IPS-18c (cell line): ENCODE data around the gene GCAT.
"Not testable (repeated sequence)": the region's sequence is repeated elsewhere in the genome, so short reads cannot be mapped to it uniquely, and the experiment has no call there.

Source experiments
- H3K4me3 ChIP-seq: 2 replicates; pipeline ENCODE4 v1.7.0; 2013; ENCODE audit warnings: low read depth, mild to moderate bottlenecking, low read length, moderate library complexity; ENCODE audit not compliant: insufficient read depth
- H3K9me3 ChIP-seq: one replicate; pipeline ENCODE4 v1.6.1; 2013; ENCODE audit warnings: mild to moderate bottlenecking, low read length, moderate library complexity; ENCODE audit not compliant: control insufficient read depth, insufficient read depth

GCAT gene

DNA sequence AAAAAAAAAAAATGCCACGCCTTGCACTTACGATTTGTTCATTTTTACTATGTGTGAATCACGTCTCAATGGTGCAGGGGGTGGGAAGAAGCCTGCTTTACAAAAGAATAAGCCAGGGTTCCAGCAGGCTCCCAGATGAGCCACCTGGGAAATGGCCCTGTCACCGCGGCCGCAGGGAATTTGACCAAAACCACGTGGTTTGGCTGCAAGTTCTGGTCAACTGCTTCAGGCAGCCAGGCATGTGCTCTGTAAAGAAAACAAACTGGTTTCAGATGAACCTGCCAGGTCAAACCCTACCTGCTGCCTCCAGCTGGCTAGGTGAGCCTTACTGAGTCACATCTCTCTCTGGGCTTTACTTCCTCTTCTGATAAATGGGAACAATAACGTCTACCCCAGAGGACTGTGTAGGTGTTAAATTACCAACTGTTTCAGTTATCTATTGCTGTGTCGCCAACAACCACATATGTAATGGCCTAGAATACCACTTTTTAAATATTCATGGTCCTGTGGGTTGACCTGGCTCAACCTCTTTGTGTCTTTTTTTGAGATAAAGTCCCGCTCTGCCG lies 30.5 kb upstream of the GCAT start:
- peaks cover 4% of the 10 kb centered on the region for H3K9me3 ChIP-seq
- no peak overlapping the region for H3K4me3 ChIP-seq

DNA sequence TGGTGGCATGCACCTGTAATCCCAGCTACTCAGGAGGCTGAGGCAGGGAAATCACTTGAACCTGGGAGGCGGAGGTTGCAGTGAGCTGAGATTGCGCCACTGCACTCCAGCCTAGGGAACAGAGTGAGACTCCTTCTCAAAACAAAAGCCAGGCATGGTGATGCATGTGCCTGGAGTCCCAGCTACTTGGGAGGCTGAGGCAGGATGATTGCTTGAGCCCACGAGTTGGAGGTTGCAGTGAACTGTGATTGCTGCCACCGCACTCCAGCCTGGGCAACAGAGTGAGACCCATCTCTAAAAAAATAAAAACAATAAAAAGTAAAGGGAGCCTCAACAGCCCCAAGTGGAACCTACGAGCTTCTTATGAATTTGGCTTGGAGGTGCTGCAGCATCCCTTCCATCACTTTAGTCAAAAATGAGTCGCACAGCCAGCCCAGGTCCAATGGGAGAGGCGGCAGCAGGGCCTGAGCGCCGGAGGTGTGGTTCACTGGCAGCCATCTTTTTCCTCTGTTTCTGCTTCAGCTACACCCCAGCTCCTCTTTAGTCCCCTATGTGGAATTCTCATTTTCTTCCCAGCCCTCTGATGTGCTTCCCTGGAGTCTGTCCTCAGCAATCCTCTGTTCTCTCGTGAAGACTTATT lies 29.2 kb upstream of the GCAT start:
- H3K4me3 ChIP-seq: no peak overlapping the region
- peaks cover 4% of the 10 kb centered on the region for H3K9me3 ChIP-seq

DNA sequence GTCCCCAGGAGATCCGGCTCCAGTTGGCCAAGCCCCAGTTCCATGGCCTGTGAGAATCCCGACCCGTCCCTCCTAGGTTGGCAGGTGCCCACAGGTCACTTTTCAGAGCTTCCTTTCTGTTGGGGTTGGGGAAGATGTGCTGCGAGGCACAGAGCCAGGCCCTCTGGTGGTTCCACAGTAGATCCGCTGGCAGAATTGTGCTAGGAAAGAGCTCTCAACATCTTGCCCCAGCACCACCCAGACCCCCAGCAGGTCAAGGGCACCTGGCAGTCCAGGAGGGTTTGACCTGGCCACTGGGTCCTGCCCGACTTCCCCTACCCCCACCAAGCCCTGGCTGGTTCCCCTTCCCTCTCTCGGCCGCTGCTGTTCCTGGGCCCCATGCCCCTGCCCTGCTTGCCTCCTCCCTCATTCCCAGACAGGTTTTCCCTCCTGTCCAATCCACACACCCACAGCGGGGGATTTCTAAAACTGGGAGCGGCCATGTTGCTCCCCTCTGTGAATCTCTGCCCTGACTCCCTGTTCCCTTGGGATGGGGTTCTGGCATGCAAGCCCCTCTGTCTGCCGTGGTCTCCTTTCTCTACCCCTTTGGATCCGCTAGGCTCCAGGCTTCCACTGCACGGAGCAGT lies 26.2 kb upstream of the GCAT start:
- H3K9me3 ChIP-seq: peaks cover 4% of the 10 kb centered on the region
- no peak overlapping the region for H3K4me3 ChIP-seq

DNA sequence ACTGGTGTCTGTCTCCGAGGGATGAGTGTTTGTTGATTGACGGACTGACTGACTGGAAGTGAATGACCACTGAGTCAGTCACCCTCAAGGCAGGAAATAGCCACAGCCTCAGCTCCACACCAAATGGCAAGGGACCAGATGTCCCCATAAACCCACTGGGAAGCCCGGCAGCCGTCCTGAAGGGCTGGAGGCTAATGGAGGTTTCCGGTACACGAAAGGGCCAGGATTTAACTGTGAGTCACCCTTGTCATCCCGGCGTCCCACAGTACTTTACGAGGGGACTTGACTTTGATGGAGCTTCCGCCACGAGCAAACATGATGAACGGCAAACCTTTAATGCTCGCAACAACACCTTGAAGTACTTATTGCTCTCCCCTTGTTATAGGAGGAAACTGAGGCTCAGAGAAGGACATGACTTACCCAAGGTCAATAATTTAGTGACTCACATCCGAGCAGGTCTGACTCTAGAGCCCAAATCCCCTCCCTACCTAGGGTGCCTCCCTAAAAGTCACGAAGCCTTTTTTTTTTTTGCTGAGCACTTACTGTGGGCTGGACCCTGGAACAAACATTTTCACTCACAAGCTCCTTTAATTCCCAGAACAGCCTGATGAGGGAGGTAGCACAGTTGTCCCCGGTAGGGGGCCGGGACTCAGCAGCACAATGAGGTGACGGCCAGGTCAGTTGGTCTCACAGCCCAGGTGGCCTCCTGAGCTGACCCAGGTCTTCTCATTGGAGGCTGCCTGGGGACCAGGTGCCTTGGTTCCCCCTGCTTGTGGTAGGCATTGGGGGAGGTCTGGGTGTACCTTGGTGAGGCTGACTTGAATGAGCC lies 25.2 kb upstream of the GCAT start:
- H3K9me3 ChIP-seq: peaks cover 3% of the 10 kb centered on the region
- no peak overlapping the region for H3K4me3 ChIP-seq

DNA sequence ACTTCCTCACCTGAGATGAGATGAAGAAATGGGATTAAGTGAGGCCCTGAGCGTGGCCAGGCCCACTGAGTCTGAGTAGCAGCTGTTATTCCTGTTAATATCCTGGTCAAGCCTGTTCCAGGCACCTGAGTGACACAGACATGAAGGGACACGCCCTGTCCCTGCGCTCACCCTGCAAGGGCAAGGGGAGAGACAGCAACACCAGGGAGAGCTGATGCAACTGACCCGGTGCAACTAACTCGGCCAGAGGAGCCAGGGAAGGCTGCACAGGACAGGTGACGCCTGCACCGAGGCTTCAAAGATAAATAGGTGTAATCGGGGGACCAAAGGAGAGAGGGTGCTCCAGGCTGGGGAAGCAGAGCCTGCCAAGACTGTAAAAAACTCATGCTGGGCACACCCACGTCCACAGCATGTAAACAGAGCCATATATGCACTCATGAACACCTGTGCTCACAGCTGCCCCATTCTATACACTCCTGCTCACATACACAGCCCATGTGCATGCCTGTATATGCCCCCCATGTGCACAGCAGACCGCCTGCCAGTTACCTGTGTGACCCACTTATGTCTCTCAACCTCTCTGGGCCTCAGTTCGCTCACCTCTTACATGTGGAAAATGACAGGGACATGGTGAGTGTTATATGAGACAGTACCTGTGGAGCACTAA lies 22.8 kb upstream of the GCAT start:
- H3K9me3 ChIP-seq: no peaks in the 10 kb centered on the region
- H3K4me3 ChIP-seq: no peak overlapping the region

DNA sequence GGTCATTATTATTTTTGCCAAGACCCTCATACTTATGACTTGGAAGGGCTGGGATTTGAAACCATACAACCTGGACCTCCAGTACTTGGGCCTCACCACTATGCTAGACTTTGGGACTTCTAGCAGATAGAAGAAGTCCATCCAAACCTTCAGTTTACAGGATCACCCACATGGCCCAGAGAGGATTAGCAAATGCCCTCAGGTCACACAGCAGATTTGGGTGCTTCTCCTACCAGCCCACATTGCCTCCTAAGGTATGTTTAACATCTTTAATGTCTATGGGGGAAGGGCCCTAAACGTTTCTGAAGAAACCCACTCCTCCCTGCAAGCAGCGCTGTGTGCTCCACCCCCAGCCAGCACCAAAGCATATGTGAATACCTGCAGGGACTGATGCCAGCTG lies 17.5 kb upstream of the GCAT start:
- Histone ChIP-seq H3K4me3 (no peak overlapping the region; the same call in 1 of the 2 replicates), H3K9me3 (no peaks in the 10 kb centered on the region)

DNA sequence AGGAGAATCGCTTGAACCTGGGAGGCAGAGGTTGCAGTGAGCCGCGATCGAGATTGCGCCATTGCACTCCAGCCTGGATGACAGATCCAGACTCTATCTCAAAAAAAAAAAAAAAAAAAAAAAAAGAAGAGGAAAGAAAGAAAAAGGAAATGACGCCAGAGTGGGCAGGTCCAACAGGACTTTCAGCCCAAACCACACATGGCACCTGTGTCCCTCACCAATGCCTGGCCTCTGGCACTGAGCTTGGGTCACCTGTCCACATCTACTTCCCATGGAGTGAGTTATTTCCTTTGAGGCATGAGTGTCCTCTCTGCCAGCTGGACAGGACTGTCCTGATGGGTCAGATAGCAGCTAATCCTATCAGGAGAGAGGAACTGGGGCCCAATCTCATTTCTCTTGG lies 15.2 kb upstream of the GCAT start:
- H3K9me3 ChIP-seq: no peaks in the 10 kb centered on the region
- no peak overlapping the region for H3K4me3 ChIP-seq

DNA sequence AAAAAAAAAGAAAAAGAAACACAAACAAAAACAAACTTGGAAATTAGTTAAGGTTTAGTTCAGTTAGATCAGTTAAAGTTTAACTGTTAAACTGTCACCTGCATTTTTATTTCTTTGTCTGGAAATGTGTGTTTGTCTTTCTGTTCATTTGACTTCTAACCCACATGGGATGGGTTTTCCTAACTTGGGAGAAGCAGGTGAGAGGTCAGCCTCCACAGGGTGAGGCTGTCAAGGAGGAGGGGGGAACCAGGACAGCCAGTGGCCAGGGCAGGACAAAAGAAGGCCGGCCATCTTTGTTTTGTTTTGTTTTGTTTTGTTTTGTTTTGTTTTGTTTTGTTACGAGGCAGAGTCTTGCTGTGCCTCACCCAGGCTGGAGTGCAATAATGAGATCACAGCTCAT lies 13.4 kb upstream of the GCAT start:
- no peak overlapping the region for H3K4me3 ChIP-seq
- no peaks in the 10 kb centered on the region for H3K9me3 ChIP-seq

DNA sequence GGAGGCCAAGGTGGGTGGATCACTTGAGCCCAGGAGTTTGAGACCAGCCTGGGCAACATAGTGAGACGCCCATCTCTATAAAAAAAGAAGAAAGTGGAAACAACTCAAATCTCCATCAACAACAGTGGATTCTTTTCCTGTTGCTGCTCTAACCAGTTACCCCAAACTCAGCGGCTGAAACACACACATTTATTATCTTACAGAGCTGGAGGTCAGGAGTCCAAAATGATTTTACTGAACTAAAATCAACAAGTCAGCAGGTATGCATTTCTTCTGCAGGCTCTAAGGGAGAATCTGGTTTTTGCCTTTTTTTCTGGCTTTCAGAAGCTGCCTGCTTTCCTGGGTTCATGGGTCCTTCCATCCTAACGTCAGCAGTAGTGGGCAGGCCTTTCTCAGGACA lies 11.7 kb upstream of the GCAT start:
- H3K4me3 ChIP-seq: no peak overlapping the region
- H3K9me3 ChIP-seq: no peaks in the 10 kb centered on the region

DNA sequence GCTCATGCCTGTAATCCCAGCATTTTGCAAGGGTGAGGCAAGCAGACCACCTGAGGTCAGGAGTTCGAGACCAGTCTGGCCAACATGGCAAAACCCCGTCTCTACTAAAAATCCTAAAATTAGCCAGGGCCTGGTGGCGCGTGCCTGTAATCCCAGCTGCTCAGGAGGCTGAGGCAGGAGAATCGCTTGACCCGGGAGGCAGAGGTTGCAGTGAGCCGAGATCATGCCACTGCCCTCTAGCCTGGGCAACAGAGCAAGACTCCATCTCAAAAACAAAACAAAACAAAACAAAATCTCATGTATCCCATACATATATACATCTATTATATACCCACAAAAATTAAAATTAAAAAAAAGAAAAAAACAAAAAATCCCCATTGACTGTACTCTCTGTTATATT lies 10.5 kb upstream of the GCAT start:
- not testable (repeated sequence) for H3K9me3 ChIP-seq, H3K4me3 ChIP-seq

DNA sequence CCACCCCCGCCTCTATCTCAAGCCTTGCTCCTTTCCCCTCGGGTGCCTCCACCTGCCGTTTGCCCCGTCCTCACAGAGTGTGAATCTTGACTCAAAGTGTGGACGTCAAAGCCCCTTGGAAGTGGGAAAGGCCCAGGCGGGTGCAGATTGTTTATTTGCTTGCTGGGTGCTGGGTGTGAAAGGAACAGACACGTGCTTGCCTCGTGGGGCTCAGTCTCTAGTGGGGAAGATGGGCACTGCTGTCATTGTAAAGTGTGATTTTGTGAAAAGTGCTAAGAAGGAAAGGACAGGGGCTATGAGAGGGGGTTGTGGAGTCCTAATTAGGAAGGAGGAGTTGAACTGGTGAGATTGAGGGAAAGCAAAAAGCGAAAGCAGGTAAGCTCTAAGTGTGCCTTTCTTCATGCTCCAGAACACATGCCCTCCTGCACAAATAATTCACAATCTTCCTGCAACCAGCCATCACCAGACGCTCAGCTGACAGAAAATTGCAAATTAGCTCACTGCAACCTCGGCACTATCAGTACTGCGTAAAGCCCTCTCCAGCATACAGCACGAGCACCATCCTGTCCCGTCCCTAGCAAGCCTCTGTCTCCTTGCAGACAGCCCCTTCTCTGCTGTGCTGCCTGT lies 9.7 kb upstream of the GCAT start:
- no peaks in the 10 kb centered on the region for H3K9me3 ChIP-seq
- no peak overlapping the region for H3K4me3 ChIP-seq

DNA sequence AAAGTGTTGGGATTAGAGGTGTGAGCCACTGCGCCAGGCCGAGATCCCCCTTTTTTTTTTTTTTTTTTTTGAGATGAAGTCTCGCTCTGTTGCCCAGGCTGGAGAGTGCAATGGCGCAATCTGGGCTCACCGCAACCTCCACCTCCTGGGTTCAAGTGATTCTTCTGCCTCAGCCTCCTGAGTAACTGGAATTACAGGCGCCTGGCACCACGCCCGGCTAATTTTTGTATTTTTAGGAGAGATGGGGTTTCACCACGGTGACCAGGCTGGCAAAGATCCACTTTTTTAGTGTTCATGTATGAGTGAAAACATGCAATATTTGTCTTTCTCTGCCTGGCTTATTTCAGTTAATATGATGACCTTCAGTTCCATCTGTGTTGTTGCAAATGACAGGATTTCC lies 7.8 kb upstream of the GCAT start:
- not testable (repeated sequence) for H3K9me3 ChIP-seq, H3K4me3 ChIP-seq

DNA sequence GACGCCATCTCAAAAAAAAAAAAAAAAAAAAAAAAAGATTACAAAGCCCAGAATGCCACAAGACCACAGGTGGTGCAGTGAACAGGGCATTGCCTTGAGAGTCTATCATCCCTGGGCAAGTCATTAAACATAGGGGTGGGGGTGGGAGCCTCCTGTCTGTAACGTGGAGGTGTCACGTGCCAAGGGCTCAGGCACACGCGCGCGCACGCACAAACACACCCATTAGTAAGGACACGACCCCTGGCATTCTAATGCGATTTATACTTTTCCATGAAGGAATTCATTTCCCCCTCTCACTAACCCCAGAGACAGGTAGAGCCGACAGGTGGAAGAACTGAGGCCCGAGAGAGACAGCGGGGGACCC lies 5.8 kb upstream of the GCAT start:
- peak overlapping the region; percentile 89 for H3K4me3 ChIP-seq
- no peaks in the 10 kb centered on the region for H3K9me3 ChIP-seq

DNA sequence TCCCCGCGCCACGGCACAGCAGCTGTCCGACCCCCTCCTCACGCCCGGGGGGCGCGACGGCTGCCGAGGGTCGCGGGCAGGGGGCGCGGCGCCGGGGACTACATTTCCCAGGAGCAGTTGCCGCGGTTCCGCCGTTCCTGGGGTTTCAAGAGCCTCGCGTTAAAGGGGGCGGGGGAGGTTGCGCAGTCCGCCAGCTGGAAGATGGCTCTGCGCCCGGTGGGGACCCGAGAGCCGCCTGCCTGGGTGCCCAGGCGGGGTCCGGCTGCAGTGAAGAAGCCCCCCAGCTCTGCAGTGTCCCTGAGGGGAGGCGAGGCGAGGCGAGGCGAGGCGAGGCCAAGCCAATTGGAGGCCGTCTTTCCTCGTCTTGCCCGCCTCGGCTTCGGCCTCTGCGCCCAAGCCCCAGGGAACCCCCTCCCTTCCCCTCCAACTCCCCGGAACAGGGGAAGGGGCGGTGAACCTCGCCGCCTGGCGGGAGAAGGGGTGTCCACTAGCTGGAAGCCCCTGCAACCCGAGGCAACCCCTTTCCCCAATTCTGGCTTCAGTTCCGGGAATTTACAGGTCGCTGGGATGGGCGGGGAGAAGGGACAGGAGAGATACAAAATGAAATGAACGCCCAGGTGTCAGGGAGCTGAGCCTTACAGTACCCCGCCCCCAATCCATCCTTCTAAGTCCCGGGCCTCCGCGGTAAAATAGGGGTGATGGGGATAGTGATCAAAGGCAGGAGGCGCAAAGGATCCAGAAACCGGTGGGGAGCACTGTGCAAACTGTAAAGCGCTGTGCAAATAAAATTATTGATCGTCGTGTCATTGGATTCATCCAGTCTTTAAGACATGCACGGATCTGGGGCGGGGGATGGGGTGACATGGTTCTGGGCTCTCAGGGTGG lies 5.2 kb upstream of the GCAT start:
- H3K4me3 ChIP-seq: peak overlapping the region; percentile 89
- H3K9me3 ChIP-seq: no peaks in the 10 kb centered on the region

DNA sequence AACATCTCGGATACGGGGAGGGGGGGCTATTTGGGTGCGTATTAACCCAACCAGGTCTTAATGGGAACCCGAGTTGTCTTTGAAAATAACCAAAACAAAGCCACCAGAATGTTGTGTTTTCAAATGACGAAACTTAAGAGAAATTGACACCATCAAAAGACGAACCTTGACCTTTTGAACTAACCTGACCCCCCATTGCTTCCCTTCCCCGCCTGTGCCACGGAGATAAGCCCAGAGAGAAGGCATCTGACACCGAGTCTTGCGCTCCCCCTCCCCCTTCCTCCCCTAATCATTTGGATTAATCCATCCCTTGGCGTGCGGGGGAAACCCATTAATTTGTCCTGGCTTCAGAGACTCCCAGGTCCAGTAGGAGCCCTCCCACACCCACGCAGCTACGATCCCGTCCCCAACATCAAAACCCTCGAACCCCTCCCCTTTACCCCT lies 4.5 kb upstream of the GCAT start:
- no peaks in the 10 kb centered on the region for H3K9me3 ChIP-seq
- peak overlapping the region; percentile 89 for H3K4me3 ChIP-seq

DNA sequence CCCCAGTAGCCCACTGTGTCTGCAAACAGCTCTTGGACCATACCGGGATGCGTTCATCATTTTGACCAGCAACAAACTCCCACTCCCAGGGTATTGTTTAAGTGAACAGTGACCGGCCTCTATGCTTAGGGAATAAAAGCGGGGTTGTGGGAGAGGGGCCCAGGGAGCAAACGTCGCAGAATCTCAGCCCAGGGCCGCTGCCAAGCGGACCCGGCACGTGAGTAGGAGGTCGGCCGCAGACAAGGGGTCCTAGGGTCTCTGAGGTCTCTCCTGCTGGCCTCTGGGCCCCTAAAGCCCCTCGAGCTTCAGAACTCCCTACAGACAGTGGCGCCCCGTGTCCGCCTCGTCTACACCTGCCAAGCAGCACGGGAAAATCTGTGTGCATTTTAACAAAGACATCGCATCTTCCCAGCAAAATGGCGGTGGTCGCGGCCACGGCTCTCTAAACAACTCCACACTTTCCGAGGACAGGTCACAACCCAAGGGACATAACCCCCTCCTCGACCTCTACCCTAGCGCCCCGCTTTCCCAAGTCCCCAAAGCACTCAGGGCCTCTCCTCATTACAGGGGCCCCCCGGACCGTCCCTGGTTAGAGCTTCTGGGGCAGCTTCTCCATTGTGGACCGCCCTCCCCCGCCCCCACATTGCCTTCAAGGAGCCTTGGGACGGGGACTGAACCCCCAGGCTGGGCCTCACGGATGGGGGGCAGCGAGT lies 3.9 kb upstream of the GCAT start:
- Histone ChIP-seq H3K4me3 (peak overlapping the region; percentile 89), H3K9me3 (no peaks in the 10 kb centered on the region)
